Smooth muscle cell (in vitro differentiated cells): ENCODE measurements around the gene INAFM1. TPM values are rescaled to one million over a fixed set of nuclear protein-coding genes. Genes with fewer than 3 reads are reported as not detected.

ENCODE experiments used
- DNase-seq: peaks from one replicate; lab custom pipeline; 2025; ENCODE audit not compliant: unreplicated experiment; lab: John Stamatoyannopoulos, UW
- H2AFZ ChIP-seq: fragments of 200-600 bp; sonication (generic); 2 replicates; pipeline ENCODE4 v1.6.0; 2016; ENCODE audit warnings: antibody characterized with exemption, low read depth, mild to moderate bottlenecking
- H3F3A ChIP-seq: fragments of 200-600 bp; sonication (generic); 2 replicates; pipeline ENCODE4 v1.6.0; 2017; ENCODE audit warnings: antibody characterized with exemption, low read depth
- H3K27ac ChIP-seq: fragments of 200-600 bp; sonication (generic); 2 replicates; pipeline ENCODE4 v1.5.1; 2016; ENCODE audit warnings: low read depth, mild to moderate bottlenecking
- H3K27me3 ChIP-seq: fragments of 200-600 bp; sonication (generic); 2 replicates; pipeline ENCODE4 v1.6.1; 2016; ENCODE audit warnings: low read depth, mild to moderate bottlenecking
- H3K36me3 ChIP-seq: fragments of 200-600 bp; sonication (generic); 2 replicates; pipeline ENCODE4 v1.5.1; 2016; ENCODE audit warnings: low read depth
- H3K4me1 ChIP-seq: fragments of 200-600 bp; sonication (generic); 2 replicates; pipeline ENCODE4 v1.5.1; 2016; ENCODE audit warnings: low read depth
- H3K4me2 ChIP-seq: fragments of 200-600 bp; sonication (generic); 2 replicates; pipeline ENCODE4 v1.6.0; 2016; ENCODE audit warnings: mild to moderate bottlenecking
- H3K4me3 ChIP-seq: fragments of 200-600 bp; sonication (generic); 2 replicates; pipeline ENCODE4 v1.5.1; 2016; ENCODE audit warnings: mild to moderate bottlenecking
- H3K79me2 ChIP-seq: fragments of 200-600 bp; sonication (generic); 2 replicates; pipeline ENCODE4 v1.6.0; 2016; ENCODE audit warnings: low read depth, mild to moderate bottlenecking
- H3K9ac ChIP-seq: fragments of 200-600 bp; sonication (generic); 2 replicates; pipeline ENCODE4 v1.6.0; 2016; ENCODE audit warnings: low read depth
- H3K9me3 ChIP-seq: fragments of 200-600 bp; sonication (generic); replicated peaks from 2 replicates; pipeline ENCODE4 v1.5.1; 2016; ENCODE audit warnings: low read depth
- H4K20me1 ChIP-seq: fragments of 200-600 bp; sonication (generic); 2 replicates; pipeline ENCODE4 v1.6.0; 2016; ENCODE audit warnings: low read depth
- CTCF ChIP-seq: fragments of 200-600 bp; sonication (generic); IDR thresholded peaks from 2 replicates; pipeline ENCODE4 v1.5.1; 2017; ENCODE audit warnings: borderline replicate concordance, mild to moderate bottlenecking, antibody characterized with exemption; ENCODE audit not compliant: insufficient read depth, poor library complexity, severe bottlenecking
- WGBS: methylation state at CpG from one replicate; pipeline ENCODE4 v1.1.7; 2016; ENCODE audit warnings: low lambda C conversion rate; 5-methylcytosine and 5-hydroxymethylcytosine counted together
- polyA plus RNA-seq: library from polyadenylated mRNA; unstranded; fragments of >200 nt; fragmentation: Nextera tagmentation; extraction: Ambion mirVana; gene quantifications from 2 replicates; pipeline ENCODE4 v1.2.1, GENCODE V29; 2016
- total RNA-seq: library from RNA; depleted of rRNA; stranded (reverse); fragments of >200 nt; gene quantifications from 2 replicates; pipeline ENCODE4 v1.2.3, GENCODE V29; 2014

The INAFM1 gene
- total and polyA plus RNA-seq, 2 experiments from 2014 or later, result 7.2 to 29.7 TPM

- H3K27ac ChIP-seq, result peak overlapping the region; percentile 61
- no peaks in the 10 kb centered on the region for H3K36me3 ChIP-seq
- no peaks in the 10 kb centered on the region for H3K9me3 ChIP-seq
- H2AFZ ChIP-seq, result no peak overlapping the region
- peaks cover 4% of the 10 kb centered on the region for H3F3A ChIP-seq
- H3K4me1 ChIP-seq, result peaks cover 13% of the 10 kb centered on the region
- H4K20me1 ChIP-seq, result peaks cover 2% of the 10 kb centered on the region
- no peak for DNase-seq
- peaks cover 11% of the 10 kb centered on the region for H3K79me2 ChIP-seq
- H3K27me3 ChIP-seq, result no peaks in the 10 kb centered on the region
- TF ChIP-seq CTCF, result no peak
- WGBS, result 93% methylated on average over 5 of the region's 5 CpGs
- no peak overlapping the region for H3K9ac ChIP-seq
- H3K4me2 ChIP-seq, result peak overlapping the region; percentile 43
- no peak overlapping the region for H3K4me3 ChIP-seq
Observed at GRCh38 chr19:47253970-47254369, 20.7 kb upstream of the INAFM1 start.

GRCh38 chr19:47255879-47256692 lies 18.6 kb upstream of the INAFM1 start, which contains the start of gene CCDC9:
Gene CCDC9 (plus strand): TSS chr19:47256525. CDS start chr19:47258401, 1,876 bp downstream.
- Histone ChIP-seq H3K27me3 (no peaks in the 10 kb centered on the region), H3F3A (peaks cover 4% of the 10 kb centered on the region), H2AFZ (peak within 1 kb of the TSS; percentile 97), H3K4me2 (peak within 1 kb of the TSS; percentile 91), H3K79me2 (peaks cover 30% of the 10 kb centered on the region), H3K9ac (peak within 1 kb of the TSS; percentile 86), H3K27ac (peak within 1 kb of the TSS; percentile 90), H4K20me1 (peaks cover 11% of the 10 kb centered on the region), H3K36me3 (peaks cover 2% of the 10 kb centered on the region), H3K9me3 (no peaks in the 10 kb centered on the region), H3K4me3 (peak within 1 kb of the TSS; percentile 59), H3K4me1 (peaks cover 15% of the 10 kb centered on the region)
- no peak for TF ChIP-seq CTCF
- WGBS, result 30% methylated on average over 54 of the region's 60 CpGs
- peak; percentile 99 for DNase-seq

GRCh38 chr19:47256693-47257410 lies 17.8 kb upstream of the INAFM1 start:
- Histone ChIP-seq H3F3A (peaks cover 4% of the 10 kb centered on the region), H3K79me2 (peaks cover 34% of the 10 kb centered on the region), H3K4me2 (peak overlapping the region; percentile 88), H3K36me3 (peaks cover 4% of the 10 kb centered on the region), H3K4me3 (peak overlapping the region; percentile 59), H3K27ac (peak overlapping the region; percentile 90), H3K9ac (peak overlapping the region; percentile 86), H3K9me3 (no peaks in the 10 kb centered on the region), H4K20me1 (peaks cover 11% of the 10 kb centered on the region), H2AFZ (no peak overlapping the region), H3K27me3 (no peaks in the 10 kb centered on the region), H3K4me1 (peaks cover 15% of the 10 kb centered on the region)
- no peak for TF ChIP-seq CTCF
- 0% methylated on average over 21 of the region's 52 CpGs for WGBS
- DNase-seq, result peak; percentile 100
